Gastrocnemius medialis (tissue), 4 donors: ENCODE results near the gene CNPY2.

Source experiments
- POLR2A ChIP-seq, 2 donors: fragments of 450-650 bp; IDR thresholded peaks; one replicate each; pipeline ENCODE4 v1.6.1; 2017; ENCODE audit warnings: antibody characterized with exemption in 2 of 2, mild to moderate bottlenecking in 2 of 2, moderate library complexity in 2 of 2
- TF ChIP-seq, protein P1 (sequence below), 5 experiments: fragments of 450-650 bp in 3 of 5; fragments of 200-600 bp in 2 of 5; sonication (generic) in 2 of 5; IDR thresholded peaks in 4 of 5; conservative IDR thresholded peaks in 1 of 5; 1 replicate in 4 of 5; 2 replicates in 1 of 5; pipeline ENCODE4 v1.5.1; 2016 to 2019; ENCODE audit warnings: antibody characterized with exemption in 5 of 5, mild to moderate bottlenecking in 3 of 5, moderate library complexity in 3 of 5

GRCh38 chr12:56348776-56349175, 33.0 kb upstream of the CNPY2 start:
- TF ChIP-seq, protein P1, sequence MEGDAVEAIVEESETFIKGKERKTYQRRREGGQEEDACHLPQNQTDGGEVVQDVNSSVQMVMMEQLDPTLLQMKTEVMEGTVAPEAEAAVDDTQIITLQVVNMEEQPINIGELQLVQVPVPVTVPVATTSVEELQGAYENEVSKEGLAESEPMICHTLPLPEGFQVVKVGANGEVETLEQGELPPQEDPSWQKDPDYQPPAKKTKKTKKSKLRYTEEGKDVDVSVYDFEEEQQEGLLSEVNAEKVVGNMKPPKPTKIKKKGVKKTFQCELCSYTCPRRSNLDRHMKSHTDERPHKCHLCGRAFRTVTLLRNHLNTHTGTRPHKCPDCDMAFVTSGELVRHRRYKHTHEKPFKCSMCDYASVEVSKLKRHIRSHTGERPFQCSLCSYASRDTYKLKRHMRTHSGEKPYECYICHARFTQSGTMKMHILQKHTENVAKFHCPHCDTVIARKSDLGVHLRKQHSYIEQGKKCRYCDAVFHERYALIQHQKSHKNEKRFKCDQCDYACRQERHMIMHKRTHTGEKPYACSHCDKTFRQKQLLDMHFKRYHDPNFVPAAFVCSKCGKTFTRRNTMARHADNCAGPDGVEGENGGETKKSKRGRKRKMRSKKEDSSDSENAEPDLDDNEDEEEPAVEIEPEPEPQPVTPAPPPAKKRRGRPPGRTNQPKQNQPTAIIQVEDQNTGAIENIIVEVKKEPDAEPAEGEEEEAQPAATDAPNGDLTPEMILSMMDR (IDR thresholded peaks at IDR 0.05 in 4 of 5, conservative IDR thresholded peaks at IDR 0.05 in 1 of 5) = no peak
- no peak for TF ChIP-seq POLR2A (IDR thresholded peaks at IDR 0.05)
